ENCODE results near the gene OPN3. TPM values are rescaled to one million over a fixed set of nuclear protein-coding genes. Genes with fewer than 3 reads are reported as not detected.

OPN3 gene
- polyA plus RNA-seq, 2 of the 4 experiments (the other 2 are of a cell fraction), result 41.0 to 144 TPM

- Histone ChIP-seq H3K4me2 (no peak overlapping the region), H3K27ac (no peak overlapping the region), H3K9me3 (no peaks in the 10 kb centered on the region), H3K4me3 (no peak overlapping the region), H3K4me1 (peaks cover 19% of the 10 kb centered on the region)
- DNase-seq (ENCODE audit: low read depth in 1 of 2, low spot score in 1 of 2) (no peak), FAIRE-seq (no peak), ATAC-seq (no peak)
- POLR2A ChIA-PET, result no interaction called here
- 91% methylated on average over 13 of the region's 14 CpGs for WGBS (ENCODE audit: missing lambda C conversion rate)
- TF ChIP-seq POLR2A (IDR thresholded peaks at IDR 0.05; ENCODE audit: low read length) (no peak), MYC (IDR thresholded peaks at IDR 0.05; ENCODE audit: borderline replicate concordance, low read length) (no peak), JUN (IDR thresholded peaks at IDR 0.05) (no peak), RFX5 (IDR thresholded peaks at IDR 0.05) (no peak), ZFP36 (IDR thresholded peaks at IDR 0.05; ENCODE audit: borderline replicate concordance, partially characterized antibody) (no peak), FOXS1 (CRISPR knock-in tag; IDR thresholded peaks at IDR 0.05) (no peak), GATA3 (IDR thresholded peaks at IDR 0.05; ENCODE audit: borderline replicate concordance) (no peak), JUNB (IDR thresholded peaks at IDR 0.05) (no peak), ZSCAN20 (CRISPR knock-in tag; IDR thresholded peaks at IDR 0.05) (no peak)
- TF ChIP-seq, protein P1, sequence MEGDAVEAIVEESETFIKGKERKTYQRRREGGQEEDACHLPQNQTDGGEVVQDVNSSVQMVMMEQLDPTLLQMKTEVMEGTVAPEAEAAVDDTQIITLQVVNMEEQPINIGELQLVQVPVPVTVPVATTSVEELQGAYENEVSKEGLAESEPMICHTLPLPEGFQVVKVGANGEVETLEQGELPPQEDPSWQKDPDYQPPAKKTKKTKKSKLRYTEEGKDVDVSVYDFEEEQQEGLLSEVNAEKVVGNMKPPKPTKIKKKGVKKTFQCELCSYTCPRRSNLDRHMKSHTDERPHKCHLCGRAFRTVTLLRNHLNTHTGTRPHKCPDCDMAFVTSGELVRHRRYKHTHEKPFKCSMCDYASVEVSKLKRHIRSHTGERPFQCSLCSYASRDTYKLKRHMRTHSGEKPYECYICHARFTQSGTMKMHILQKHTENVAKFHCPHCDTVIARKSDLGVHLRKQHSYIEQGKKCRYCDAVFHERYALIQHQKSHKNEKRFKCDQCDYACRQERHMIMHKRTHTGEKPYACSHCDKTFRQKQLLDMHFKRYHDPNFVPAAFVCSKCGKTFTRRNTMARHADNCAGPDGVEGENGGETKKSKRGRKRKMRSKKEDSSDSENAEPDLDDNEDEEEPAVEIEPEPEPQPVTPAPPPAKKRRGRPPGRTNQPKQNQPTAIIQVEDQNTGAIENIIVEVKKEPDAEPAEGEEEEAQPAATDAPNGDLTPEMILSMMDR (IDR thresholded peaks at IDR 0.05), result no peak
- CTCF ChIA-PET, result interaction anchor here (2.0 kb wide), 1 partner anchor 24 kb away, joined by 5 read pairs; no protein-coding TSS in a partner anchor
These were observed 53.2 kb downstream of the OPN3 start for GRCh38 chr1:241586905-241587512.

DNA sequence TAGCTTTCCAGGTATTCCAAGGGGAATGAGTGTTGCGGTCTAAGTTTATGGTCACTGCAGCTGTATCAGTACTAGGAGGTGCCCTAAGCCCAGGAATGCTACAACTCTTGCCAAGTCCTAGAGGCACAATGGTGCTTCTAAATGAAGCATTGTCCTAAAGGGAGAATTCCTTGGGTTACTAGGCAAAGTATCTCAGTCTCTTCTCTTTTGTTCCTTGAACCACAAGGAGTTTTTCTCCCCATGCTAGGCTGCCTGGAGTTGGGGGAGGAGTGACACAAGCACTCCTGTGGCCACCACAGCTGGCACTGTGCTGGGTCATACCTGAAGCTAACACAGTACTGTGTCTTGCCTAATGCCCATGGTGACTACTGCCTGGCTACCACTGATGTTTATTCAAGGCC is 57.2 kb downstream of the OPN3 start:
- H3K4me2 ChIP-seq, result no peak overlapping the region
- WGBS (ENCODE audit: missing lambda C conversion rate), result 82% methylated on average over 1 of the region's 1 CpG

DNA sequence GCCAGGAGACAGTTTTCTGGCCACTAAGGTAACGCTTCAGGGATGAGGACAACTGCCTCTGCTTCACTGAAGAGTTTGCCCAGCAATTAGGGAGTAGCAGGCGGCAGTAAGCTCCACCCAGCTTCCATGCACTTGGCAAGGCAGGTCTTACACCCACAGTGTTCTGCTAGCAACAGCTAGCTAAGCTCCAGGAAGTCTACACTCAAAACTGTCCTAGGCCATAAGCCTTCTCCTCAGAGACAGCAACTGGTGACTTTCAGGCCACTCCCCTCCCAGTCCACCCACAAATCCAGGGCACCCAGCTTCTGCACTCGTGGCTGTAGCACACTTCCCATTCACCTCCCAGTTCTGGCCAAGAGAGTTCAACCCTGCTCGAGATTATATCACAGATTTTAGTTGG is 60.7 kb downstream of the OPN3 start:
- H3K4me3 ChIP-seq, result no peak overlapping the region
- FAIRE-seq, result no peak
- no peak for DNase-seq (ENCODE audit: low read depth in 1 of 2, low spot score in 1 of 2)
- H3K27ac ChIP-seq, result no peak overlapping the region
- ChIA-PET POLR2A (no interaction called here), CTCF (interaction anchor here (1.0 to 1.1 kb wide), 2 partner anchors 27 to 419 kb away, joined by 3 read pairs; no protein-coding TSS in a partner anchor)
- 54% methylated on average over 4 of the region's 4 CpGs for WGBS (ENCODE audit: missing lambda C conversion rate)
- TF ChIP-seq CHD2 (IDR thresholded peaks at IDR 0.05; ENCODE audit: low read length, partially characterized antibody), result no peak
- TF ChIP-seq KDM1A (IDR thresholded peaks at IDR 0.05; ENCODE audit: low read depth), result no peak
- TF ChIP-seq BHLHE40 (IDR thresholded peaks at IDR 0.05; ENCODE audit: low read depth, low read length), result no peak
- TF ChIP-seq FOSB (CRISPR knock-in tag; IDR thresholded peaks at IDR 0.05), result no peak
- no peak for TF ChIP-seq NFE2L2 (conservative IDR thresholded peaks at IDR 0.05; ENCODE audit: low read length)
- TF ChIP-seq FOXS1 (CRISPR knock-in tag; IDR thresholded peaks at IDR 0.05), result no peak
- TF ChIP-seq RAD21 (conservative IDR thresholded peaks at IDR 0.05 in 1 of 2, IDR thresholded peaks at IDR 0.05 in 1 of 2), result no peak
- no peak for TF ChIP-seq CEBPB (IDR thresholded peaks at IDR 0.05)
- TF ChIP-seq ELK1 (IDR thresholded peaks at IDR 0.05; ENCODE audit: low read depth, low read length), result no peak
- TF ChIP-seq POLR2AphosphoS2 (conservative IDR thresholded peaks at IDR 0.05; ENCODE audit: low read length), result no peak
- no peak for TF ChIP-seq ATOH8 (CRISPR knock-in tag; IDR thresholded peaks at IDR 0.05; ENCODE audit: low read depth)
- TF ChIP-seq, protein P2, sequence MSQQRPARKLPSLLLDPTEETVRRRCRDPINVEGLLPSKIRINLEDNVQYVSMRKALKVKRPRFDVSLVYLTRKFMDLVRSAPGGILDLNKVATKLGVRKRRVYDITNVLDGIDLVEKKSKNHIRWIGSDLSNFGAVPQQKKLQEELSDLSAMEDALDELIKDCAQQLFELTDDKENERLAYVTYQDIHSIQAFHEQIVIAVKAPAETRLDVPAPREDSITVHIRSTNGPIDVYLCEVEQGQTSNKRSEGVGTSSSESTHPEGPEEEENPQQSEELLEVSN (IDR thresholded peaks at IDR 0.05; ENCODE audit: borderline replicate concordance, low read depth), result no peak
- no peak for TF ChIP-seq HDAC2 (IDR thresholded peaks at IDR 0.05)
- no peak for TF ChIP-seq ZSCAN20 (CRISPR knock-in tag; IDR thresholded peaks at IDR 0.05)
- no peak for TF ChIP-seq ZFP36 (IDR thresholded peaks at IDR 0.05; ENCODE audit: borderline replicate concordance, partially characterized antibody)
- ATAC-seq, result no peak
- H3K9me3 ChIP-seq, result peaks cover 3% of the 10 kb centered on the region; the same call in 2 of the 3 replicates
- H3K4me2 ChIP-seq, result no peak overlapping the region
- H3K4me1 ChIP-seq, result no peaks in the 10 kb centered on the region

More for the DNA sequence above, 57.2 kb downstream of the OPN3 start:
- ChIA-PET CTCF (interaction anchor here (0.6 kb wide), 1 partner anchor 24 kb away, joined by 3 read pairs; no protein-coding TSS in a partner anchor), POLR2A (no interaction called here)
- TF ChIP-seq CBX8 (IDR thresholded peaks at IDR 0.05) (no peak), MYC (IDR thresholded peaks at IDR 0.05; ENCODE audit: borderline replicate concordance, low read length) (no peak)
- ATAC-seq, result no peak
- Histone ChIP-seq H3K4me3 (no peak overlapping the region), H3K4me1 (no peaks in the 10 kb centered on the region), H3K27ac (no peak overlapping the region), H3K9me3 (no peaks in the 10 kb centered on the region)
- DNase-seq (ENCODE audit: low read depth in 1 of 2, low spot score in 1 of 2), result no peak
- FAIRE-seq, result no peak
